Transverse colon (tissue), 4 donors: ENCODE data around the gene NLRP4.
"Not testable (repeated sequence)": the region's sequence is repeated elsewhere in the genome, so short reads cannot be mapped to it uniquely, and the experiment has no call there.

ENCODE experiments used
- CTCF ChIP-seq, 5 experiments: fragments of 200-600 bp in 3 of 5; fragments of 450-650 bp in 2 of 5; sonication (generic) in 3 of 5; IDR thresholded peaks; 1 replicate in 2 of 5; 2 replicates in 3 of 5; pipeline ENCODE4 v1.5.1; 2016 to 2017; ENCODE audit warnings: antibody characterized with exemption in 5 of 5, inconsistent platforms in 3 of 5, mild to moderate bottlenecking in 2 of 5, moderate library complexity in 1 of 5
- POLR2A ChIP-seq: fragments of 450-650 bp; IDR thresholded peaks from one replicate; pipeline ENCODE4 v1.6.1; 2016; ENCODE audit warnings: antibody characterized with exemption, mild to moderate bottlenecking, moderate library complexity
- POLR2AphosphoS5 ChIP-seq, 3 donors: sonication (generic); formaldehyde crosslinking; IDR thresholded peaks; one replicate each; pipeline ENCODE4 v1.6.1; 2016; ENCODE audit warnings: antibody characterized with exemption in 3 of 3

- TF ChIP-seq CTCF (IDR thresholded peaks at IDR 0.05); POLR2A; POLR2AphosphoS5 (IDR thresholded peaks at IDR 0.05): not testable (repeated sequence)
These were observed 92.9 kb downstream of the NLRP4 start for GRCh38 chr19:55929258-55929657.
